Measurements from ENCODE around the gene ARHGAP26.

Gene ARHGAP26

GRCh38 chr5:143080407-143080806 is 310.2 kb downstream of the ARHGAP26 start:
- in situ Hi-C loops (cut with MboI; ENCODE audit: low pct_unique_long_range_greater_than_20kb, low sequenced_read_pairs, unreplicated experiment) = no loop called here
- TF ChIP-seq CTCF (IDR thresholded peaks at IDR 0.05; ENCODE audit: extremely low read depth, insufficient read depth, missing control alignments) = no peak
- no peak for DNase-seq (ENCODE audit: low spot score)

- TF ChIP-seq CTCF (IDR thresholded peaks at IDR 0.05; ENCODE audit: extremely low read depth, insufficient read depth, missing control alignments) = no peak
- DNase-seq (ENCODE audit: low spot score) = no peak
- in situ Hi-C loops (cut with MboI; ENCODE audit: low pct_unique_long_range_greater_than_20kb, low sequenced_read_pairs, unreplicated experiment) = no loop called here
These were observed 310.8 kb downstream of the ARHGAP26 start for GRCh38 chr5:143080982-143081381.

DNA sequence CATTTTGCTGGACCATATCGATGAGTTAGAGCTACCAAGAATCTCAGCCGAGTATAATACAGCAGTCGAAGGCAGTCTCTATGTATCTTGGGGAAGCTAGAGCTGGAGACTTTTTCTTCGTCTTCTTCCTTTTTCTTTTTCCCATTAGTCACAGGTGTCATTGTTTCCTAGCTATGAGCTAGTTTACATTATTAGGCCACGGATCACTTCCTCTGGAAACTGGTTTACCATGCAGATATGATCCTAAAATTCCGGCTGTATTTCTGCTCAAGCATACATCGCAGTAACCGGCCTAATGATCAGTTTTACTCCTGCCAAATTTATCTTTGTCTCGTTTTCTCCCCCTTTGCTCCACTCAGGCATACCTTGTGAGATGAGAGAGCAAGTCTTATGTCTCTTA is 312.8 kb downstream of the ARHGAP26 start:
- in situ Hi-C loops (cut with MboI; ENCODE audit: low pct_unique_long_range_greater_than_20kb, low sequenced_read_pairs, unreplicated experiment) = no loop called here
- DNase-seq (ENCODE audit: low spot score) = no peak
- TF ChIP-seq CTCF (IDR thresholded peaks at IDR 0.05; ENCODE audit: extremely low read depth, insufficient read depth, missing control alignments) = no peak

- in situ Hi-C loops (cut with MboI; ENCODE audit: low pct_unique_long_range_greater_than_20kb, low sequenced_read_pairs, unreplicated experiment) = no loop called here
- TF ChIP-seq CTCF (IDR thresholded peaks at IDR 0.05; ENCODE audit: extremely low read depth, insufficient read depth, missing control alignments) = no peak
These were observed 314.2 kb downstream of the ARHGAP26 start for GRCh38 chr5:143084407-143084806.

GRCh38 chr5:143085319-143085917 is 315.2 kb downstream of the ARHGAP26 start:
- in situ Hi-C loops (cut with MboI; ENCODE audit: low pct_unique_long_range_greater_than_20kb, low sequenced_read_pairs, unreplicated experiment) = no loop called here

More at GRCh38 chr5:143084407-143084806, 314.2 kb downstream of the ARHGAP26 start:
- no peak for DNase-seq (ENCODE audit: low spot score)

DNA sequence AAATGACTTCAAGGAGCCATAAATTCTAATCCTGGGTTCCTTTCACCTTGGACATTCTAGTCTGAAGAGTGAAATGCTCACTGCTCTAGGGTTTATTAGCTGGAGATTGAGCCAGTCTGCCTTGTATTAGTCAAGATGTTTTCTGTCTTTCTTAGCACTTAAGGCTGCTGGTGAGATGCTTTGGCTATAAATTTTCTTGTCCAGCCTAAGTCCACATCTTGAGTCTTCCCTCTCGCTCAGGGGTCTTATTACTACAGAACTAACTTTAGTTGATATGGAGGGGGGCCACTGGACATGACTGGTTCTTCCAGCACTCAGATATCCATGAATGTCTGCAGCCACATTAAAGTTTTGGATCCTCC is 316.4 kb downstream of the ARHGAP26 start:
- TF ChIP-seq CTCF (IDR thresholded peaks at IDR 0.05; ENCODE audit: extremely low read depth, insufficient read depth, missing control alignments) = no peak
- DNase-seq (ENCODE audit: low spot score) = no peak
- in situ Hi-C loops (cut with MboI; ENCODE audit: low pct_unique_long_range_greater_than_20kb, low sequenced_read_pairs, unreplicated experiment) = no loop called here

More at GRCh38 chr5:143085319-143085917, 315.2 kb downstream of the ARHGAP26 start:
- DNase-seq (ENCODE audit: low spot score) = no peak
- no peak for TF ChIP-seq CTCF (IDR thresholded peaks at IDR 0.05; ENCODE audit: extremely low read depth, insufficient read depth, missing control alignments)
